ENCODE results near the gene CYTH4.

The CYTH4 gene

DNA sequence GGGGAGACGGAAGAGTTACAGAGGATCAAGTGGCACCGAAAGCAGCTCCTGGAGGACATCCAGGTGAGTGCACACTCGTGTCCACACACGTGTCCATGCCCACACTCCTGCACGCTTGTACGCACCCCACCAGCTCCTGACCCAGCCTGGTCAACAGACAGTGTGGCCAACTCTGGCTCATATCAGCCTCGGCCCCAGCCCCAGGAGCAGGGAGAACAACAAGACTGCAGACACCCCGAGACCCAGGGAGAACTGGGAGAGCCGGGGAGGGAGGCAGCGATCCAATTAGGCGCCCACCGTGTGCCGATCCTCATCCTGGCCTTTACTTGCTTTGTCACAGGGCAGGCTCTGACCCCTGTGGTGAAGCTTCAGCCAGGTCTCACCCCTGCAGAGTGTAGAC, 10.3 kb downstream of the CYTH4 start:
- DNase-seq = no peak

DNA sequence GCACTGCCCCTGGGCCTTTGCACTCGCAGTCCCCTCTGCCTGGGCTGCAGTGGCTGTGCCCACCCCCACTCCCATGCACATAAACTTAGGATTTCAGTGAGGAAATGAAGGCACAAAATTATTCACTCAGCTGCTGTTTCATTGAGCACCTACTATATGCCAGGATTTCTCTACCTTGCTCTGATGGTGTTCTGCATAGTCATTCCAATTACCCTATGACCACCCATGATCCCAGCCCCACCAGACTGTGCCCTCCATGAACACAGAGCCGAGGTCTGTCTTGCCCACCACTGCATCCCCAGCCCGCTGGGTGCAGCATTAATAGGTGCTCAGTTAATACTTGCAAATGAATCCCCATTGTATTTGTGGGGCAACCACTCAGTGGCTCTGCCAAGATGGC, 10.9 kb downstream of the CYTH4 start:
- DNase-seq = no peak

DNA sequence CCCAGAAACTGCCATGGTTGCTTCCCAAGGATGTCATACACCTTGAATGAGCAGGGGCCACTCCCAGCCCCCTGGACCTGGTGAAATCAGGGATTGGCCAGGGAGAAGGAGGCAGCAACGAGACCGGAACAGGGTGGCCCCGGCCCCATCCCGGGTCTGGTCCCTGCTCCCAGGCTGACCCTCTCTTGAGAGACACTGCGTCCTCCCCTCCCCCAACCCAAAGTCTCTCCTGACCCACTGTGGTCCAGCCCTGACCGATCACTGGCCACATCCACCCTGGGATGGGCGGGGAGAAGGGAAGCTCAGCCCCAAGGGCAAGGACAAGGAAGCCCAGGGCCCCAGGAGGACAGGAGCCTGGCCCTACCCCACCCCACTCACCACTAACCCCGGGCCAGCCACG, 12.4 kb downstream of the CYTH4 start:
- no peak for DNase-seq

DNA sequence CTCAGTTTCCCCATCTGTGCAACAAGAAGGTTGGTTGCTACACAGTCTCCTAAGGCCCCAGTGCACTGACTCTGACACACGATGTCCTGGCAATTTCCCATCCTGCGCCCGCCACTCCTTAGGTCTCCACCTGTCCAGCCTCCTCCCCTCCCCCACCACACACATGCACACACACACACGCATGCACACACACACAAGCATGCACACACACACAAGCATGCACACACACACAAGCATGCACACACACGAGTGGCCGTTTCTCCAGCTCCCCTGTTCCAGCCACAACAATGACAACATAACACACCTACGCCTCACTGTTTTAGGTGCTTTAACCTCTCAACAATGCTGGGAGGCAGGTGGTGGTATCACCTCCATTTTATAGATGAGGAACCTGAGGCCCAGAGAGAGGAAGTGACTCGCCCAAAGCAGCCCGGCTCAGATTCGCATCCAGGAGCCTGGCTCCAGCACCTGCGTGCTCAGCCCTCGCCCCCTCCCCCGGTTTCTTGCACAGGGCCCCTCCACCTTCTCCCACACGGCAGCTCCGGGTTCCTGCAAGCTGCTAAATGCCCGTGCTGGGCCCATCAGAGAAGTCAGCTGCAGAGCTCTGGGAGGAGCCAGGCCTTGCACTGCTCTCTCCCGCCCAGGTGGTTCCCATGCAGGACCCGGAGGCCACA, 13.0 kb downstream of the CYTH4 start:
- no peak for DNase-seq

DNA sequence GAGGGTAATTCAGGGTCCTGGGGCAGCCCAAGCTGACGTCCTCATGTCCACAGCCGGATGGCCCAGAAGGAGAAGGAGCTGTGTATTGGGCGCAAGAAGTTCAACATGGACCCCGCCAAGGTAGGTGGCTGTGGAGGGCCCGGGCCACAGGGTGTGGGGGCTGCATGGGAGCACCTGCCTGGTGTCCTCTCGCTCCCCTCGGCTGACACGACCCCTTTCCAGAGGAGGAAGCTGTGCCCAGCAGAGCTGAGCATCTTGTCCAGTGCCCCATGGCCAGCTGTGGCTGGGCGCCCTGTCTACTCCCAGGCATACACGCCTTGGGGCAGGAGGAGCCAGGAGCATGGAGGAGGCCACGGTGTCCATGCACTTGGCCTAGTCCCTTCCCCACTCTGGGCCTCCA, 13.6 kb downstream of the CYTH4 start:
- no peak for DNase-seq

DNA sequence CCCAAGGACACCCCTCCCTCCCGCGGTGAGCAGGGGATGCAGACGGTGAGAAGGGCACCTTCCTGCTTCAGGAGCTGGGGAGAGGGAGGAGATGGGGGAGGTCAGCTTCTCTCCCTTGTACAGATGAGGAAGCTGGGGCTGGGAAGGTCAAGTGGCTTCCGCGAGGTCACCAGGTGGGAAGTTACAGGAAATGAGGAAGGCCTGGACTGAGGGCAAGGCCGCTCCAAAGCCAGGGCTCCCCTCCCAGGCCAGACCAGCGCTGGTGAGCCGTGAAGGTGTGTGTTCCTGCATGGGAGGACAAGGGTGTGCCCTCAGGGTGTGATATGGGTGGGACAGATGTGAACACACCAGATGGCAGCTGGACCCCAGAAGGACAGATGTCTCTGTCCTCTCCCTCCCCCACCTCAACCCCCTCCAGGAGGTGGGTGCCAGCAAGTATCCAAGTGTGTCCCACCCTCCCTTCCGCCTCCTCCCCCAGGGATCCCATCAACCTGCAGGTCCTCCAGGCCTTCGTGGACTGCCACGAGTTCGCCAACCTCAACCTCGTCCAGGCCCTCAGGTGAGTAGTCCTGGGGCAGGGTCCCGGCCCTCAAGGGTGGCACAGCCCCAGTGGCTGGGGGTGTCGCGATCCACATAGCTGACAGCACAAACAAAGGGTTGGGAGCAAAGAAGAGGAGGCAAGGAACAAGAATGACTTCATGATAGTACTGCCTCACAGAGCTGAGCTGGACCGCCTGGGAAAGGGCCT, 16.6 kb downstream of the CYTH4 start:
- no peak for DNase-seq

DNA sequence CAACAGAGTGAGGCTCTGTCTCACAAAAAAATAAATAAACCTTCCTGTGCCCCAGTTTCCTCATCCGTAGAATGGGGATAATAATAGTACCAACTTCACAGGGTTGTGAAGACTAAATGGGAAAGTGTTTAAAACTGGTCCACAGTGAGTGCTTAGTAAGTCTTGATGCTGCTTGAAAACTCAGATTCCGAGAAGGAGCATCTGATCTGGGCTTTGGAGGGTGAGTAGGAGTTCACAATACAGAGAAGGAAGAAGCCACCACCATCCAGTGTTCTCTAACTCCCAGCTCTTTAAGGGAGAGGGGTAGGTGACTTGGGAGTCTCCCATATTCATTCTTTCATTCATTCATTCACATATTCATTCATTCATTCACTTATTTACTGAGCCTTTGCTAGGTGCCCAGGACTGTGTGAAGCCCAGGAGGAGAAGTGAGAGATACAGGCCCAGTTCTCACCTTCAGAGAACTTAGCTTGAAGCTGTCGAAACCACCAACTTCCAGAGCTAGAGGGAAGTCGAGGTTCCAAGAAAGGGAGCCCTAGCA, 17.7 kb downstream of the CYTH4 start:
- DNase-seq = no peak

DNA sequence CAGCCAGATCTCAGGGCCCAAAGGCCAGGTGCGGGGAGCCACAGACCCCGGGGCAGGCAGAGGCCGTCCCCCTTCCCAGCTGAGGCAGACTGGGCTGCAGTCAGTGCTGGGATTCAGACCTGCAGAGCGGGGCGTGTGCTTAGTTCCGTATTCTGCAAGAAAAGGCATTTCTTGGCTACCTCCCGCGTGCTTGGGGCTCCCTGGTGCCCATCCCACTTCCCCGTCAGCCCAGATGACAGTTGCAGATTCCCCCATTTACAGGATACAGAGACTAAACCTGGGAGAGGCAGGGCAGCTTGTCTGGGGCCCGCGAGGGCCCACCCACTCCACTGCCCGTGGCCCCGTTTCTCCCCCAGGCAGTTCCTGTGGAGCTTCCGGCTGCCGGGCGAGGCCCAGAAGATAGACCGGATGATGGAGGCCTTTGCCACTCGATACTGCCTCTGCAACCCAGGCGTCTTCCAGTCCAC, 18.3 kb downstream of the CYTH4 start:
- peak in 2 of 4 experiments; percentile 29 to 35 for DNase-seq

DNA sequence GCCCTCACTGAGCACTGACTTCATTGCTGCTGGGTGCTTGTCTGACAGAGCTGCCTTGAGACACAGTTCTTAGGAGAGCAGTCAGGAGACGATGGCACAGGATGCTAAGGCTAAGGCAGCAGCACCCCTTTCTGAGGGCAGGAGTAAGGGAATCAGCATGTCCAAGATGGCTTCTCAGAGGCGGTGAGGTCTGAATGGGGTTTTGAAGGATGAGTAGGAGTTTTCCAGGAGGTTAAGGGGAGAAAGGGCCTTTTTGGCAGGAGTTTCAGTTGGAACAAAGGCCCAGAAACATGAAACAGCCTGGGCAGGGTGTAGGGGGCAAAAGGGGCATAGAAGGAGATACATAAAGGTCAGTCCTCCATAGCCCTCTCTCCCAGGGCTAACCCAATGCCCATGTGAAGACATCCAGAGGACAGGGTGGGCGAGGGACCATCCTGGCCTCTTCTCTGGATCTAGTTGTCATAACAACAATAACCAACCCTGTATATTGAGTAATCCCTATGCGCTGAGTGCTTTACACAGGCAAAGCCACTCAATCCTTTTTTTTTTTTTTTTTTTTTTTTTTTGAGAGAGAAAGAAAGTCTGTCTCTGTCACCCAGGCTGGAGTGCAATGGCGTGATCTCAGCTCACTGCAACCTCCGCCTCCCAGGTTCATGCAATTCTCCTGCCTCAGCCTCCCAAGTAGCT, 19.0 kb downstream of the CYTH4 start:
- DNase-seq = no peak

DNA sequence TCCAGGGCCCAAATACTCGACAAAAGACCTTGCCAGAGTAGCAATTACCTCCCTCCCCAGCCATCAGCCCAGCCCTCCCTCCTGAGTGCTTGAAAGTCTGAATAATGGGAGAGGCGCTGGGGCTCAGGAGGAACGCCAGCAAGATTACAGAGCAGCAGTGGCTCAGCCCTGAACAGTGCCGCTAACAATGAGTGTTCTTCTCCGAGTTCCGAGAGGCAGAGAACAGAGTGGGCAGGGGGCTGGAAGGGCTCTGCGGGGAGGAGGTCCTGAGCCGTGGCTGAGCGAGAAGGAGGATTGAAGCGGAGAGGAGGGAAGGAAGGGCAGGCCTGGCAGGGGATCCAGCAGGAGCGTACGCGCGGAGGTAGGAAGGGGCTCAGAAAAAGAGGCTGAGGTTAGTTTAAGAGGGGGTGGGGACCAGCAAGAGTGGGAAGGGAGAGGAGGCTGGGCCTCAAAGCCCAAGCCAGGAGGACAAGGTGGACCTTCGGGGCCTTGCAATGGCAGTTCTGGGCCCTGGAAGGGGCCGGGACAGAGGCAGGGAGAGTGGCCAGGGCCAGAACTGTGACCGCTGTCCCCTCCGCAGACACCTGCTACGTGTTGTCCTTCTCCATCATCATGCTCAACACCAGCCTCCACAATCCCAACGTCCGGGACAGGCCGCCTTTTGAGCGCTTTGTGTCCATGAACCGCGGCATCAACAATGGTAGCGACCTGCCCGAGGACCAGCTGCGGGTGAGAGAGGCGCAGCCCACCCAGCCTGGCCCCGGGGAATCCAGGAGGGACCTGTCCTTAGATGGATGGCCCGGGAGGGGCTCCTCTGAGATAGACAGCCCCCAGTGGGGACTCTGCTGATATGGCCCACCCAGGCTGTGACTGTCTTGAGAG, 20.6 kb downstream of the CYTH4 start:
- DNase-seq = no peak

DNA sequence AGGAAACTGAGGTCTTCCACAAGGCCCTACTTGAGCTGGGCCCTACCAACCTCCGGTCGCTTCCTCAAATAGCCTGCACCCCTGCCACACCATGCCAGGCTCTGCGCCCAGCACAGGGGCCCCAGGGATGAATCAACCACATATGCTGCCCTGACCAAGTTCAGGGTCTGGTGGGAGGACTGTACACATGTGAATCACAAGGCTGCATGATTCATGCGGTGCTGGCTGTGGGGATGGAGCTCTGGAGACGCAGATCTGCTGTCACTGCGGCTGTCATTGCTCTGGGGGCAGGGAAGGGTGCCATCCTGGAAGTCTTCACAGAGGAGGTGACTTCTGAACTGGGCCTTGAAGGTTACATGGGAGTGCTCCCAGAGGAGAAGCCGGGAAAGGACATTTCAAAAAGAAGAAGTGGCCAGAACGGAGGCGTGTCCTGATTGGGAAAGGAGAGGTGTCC, 21.5 kb downstream of the CYTH4 start:
- peak in 1 of 4 experiments; percentile 35 for DNase-seq

DNA sequence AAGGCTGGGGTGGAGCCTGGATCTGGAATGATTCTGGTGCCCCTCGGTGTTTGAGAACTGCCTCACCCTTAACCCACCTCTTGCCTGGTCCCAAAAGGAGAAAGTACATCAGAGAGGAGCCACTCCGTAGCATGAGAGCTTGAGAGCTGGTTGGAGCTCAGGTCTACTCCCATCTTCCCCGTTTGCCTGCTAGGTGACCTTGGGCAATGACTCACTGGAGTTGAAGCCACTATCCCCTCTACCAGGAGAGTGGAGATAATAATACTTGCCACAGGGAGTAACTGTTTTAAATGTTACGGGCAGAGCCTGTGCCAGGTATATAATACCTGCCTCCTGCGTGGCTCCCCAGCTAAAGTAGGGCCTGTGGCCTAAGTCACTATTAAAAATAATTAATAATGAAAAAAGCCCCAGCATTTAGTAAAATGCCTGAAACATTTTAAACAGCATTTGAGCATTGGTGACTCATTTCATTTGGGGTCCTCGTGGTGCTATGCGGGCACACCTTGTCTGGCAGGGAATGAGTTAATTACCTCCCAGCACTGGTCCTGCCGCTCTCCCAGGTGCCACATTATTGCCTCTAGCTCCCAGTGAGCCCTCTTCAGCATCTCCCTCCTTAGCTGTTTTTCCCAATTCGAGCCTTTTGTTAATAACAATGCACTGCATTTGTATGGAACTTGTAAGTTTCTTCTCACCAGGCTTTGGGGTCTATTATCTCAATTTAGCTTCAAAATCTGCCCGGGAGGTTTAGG, 22.5 kb downstream of the CYTH4 start:
- DNase-seq = no peak

DNA sequence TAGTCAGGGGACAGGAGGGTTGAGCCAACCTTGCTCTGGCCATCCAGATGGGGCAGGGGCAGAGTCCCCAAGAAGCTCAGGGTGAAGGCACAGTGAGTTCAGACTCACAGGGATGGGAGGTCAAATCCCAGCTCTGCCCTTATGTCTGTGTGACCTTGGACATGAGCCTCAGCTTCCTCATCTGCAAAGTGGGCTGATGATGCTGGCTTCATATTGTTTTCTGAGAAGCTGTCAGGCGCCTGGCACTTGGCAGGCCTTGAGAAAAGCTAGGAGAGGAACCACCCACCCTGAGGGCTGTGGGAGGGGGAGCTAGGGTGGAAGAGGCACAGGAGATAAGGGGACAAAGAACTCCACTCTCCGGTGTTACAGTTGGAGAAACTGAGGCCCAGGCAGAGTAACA, 23.6 kb downstream of the CYTH4 start:
- no peak for DNase-seq

DNA sequence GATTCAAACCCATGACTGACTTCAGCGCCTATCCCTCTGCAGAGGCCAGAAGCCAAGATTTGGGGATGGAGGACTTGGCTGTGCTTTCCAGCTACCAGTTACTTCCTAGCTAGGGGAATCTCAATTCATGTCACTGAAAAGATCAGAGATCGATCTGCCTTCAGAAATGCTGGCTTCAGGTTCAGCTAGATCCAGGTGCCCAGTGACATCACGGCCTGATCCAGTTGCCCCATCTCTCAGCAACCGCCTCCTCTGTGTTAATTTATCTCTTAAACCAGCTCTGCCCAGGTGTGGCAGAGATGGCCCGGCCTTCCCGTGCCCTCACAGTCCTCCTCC, 24.2 kb downstream of the CYTH4 start:
- no peak for DNase-seq

DNA sequence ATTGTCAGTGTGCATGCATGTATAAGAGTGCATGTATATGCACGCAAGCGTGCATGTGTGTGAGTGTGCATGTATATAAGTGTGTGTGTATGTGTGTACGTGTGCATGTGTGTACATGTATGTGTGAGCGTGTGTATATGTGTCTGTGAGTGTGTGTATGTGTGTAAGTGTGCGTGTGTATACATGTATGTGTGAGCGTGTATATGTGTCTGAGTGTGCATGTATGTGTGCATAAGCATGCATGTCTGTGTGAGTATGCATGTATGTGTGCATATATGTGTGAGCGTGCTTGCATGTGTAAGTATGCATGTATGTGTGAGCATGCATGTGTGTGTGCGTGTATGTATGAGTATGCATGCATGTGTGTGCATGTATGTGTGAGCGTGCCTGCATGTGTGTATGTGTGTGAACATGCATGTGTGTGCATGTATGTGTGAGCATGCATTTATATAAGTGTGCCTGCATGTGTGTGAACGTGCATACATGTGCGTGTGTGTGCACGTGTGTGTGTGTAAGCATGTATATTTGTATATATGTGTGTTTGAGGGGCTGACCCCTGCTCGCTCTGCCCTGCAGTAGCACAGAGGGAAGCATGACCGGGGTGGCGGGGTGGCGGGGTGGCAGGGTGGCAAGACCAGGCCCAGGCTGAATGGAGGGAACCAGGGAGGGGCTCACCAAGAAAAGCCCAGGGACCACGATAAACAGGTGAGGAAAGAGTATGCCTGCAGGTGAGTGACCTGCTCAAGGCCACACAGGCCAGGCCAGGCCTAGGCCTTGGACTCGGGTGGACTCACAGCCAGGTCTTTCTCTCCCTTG, 26.3 kb downstream of the CYTH4 start:
- DNase-seq = no peak

DNA sequence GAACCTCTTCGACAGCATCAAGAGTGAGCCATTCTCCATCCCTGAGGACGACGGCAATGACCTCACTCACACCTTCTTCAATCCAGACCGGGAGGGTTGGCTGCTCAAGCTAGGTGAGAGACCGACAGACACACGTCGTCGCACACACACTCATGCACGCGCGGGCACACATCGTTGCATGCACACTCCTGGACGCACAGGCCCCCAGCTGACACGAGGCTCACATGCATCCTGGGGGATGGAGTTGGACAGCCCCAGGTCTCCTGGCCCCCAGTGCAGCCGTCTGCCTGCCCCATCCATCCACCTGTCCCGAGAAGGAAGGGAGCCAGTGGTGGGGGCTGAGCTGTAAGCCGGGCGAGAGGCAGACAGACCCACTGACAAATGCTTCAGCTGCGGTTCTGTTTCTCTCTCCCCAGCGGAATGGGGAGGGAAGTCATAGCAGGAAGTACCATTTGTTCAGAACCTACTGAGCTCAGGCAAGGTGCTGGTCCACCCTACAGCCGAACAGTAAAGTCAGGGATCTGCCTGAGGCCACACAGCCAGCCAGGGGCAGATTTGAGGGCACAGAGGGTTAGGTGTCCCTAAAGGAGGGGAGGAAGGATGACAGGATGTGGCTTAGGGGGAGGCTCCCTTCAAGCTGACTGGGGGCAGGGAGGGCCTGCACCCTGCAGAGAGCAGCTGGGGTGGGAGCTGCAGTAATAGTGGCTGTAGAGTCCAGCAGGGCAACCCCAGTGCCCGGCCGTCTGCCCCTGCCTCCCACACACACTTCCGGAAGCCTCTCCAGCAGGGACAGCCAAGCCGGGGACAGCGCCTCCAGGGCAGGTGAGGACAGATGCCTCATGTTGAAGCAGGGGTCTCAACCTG, 27.1 kb downstream of the CYTH4 start:
- DNase-seq = peak in 2 of 4 experiments; percentile 21 to 28

DNA sequence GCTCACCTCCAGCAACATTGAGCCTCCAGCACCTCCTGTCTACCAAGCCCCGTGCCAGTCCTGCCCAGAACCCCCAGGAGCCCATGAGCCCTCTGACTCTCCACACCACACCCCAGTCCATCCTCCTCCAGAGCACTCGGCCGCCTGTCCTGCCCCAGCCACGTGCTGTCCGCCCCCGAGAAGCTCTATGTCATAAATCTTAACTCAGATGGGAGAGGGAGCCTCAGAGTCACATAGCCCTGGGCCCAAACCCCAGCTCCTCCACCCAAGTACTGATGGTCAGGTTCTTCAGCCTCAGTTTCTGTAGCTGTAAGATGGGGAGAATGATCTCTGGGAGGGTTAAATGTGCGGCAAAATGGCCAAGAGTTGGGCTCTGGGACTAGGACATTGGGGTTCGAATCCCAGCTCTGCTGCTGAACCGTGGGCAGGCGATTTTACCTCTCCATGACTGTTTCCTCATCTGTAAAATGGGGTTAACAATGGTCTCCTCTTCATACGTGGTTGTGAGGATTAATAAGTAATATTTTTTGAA, 27.8 kb downstream of the CYTH4 start:
- DNase-seq = no peak

DNA sequence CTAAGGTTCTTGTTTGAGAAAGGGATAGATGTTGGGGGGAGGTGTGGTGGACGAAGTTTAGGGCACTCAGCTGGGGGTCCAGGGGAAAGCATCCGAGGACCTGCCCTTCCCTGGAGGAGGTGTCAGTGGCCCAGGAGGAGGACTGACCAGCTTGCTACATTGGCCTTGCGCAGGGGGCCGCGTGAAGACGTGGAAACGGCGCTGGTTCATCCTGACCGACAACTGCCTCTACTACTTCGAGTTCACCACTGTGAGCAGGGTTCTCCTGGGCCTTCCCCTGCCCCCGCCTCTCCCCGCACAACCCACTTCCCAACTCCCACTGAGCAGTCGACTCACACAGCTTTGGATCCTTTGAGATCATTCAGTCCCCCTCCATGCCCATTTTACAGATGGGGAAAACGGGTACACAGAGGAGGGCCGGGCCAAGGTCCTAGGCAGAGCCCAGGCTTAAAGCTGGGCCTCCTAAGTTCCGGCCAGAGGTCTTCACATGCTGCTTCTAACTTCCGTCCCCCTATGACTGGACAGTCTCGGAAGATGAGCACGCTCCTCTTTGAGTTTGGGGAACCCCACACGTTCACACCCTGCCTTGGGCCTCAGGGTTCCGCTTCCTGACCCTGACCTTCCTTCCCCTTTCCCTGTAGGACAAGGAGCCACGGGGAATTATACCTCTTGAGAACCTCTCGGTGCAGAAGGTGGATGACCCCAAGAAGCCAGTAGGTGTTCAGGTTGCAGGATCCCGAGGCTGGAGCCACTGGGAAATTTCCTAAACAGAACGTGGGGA, 28.7 kb downstream of the CYTH4 start:
- DNase-seq = no peak

DNA sequence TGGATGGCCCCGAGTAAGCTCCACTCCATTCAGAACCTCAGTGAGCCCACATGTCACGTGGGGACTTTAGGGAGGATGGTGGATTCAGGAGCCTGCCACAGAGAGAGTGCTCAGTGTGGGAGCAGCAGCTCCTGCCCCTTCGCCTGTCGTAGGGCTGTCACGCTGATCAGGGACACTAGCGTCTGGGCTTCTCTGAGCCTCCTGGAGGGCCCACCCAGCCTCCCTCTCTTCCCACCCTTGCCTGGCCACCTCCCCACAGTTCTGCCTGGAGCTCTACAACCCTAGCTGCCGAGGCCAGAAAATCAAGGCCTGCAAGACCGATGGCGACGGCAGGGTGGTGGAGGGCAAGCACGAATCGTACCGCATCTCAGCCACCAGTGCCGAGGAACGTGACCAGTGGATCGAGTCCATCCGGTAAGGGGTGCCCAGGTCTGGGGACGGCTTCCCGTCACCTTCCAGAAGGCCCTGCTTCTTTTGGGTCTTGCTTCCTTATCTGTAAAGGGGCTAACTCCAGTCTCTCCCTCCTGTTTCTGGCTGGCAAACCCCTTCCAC, 29.5 kb downstream of the CYTH4 start:
- no peak for DNase-seq

Data from activated naive CD4-positive, alpha-beta T cell (primary cell).